Muscle layer of colon (tissue), 2 donors: ENCODE data around the gene ADGRL2.
"Not testable (repeated sequence)": the region's sequence is repeated elsewhere in the genome, so short reads cannot be mapped to it uniquely, and the experiment has no call there.

Source experiments
- H3K27ac ChIP-seq: one replicate; pipeline ENCODE4 v1.7.0; 2013; ENCODE audit warnings: low read depth, mild to moderate bottlenecking, low read length, moderate library complexity
- H3K27me3 ChIP-seq, 2 donors: one replicate each; pipeline ENCODE4 v1.7.0; 2013; ENCODE audit warnings: low read length in 2 of 2, mild to moderate bottlenecking in 2 of 2; ENCODE audit not compliant: insufficient read depth in 2 of 2, control insufficient read depth in 1 of 2
- H3K36me3 ChIP-seq: one replicate; pipeline ENCODE4 v1.7.0; 2013; ENCODE audit warnings: mild to moderate bottlenecking, low read length; ENCODE audit not compliant: insufficient read depth
- H3K4me1 ChIP-seq: one replicate; pipeline ENCODE4 v1.7.0; 2013; ENCODE audit warnings: mild to moderate bottlenecking, low read length; ENCODE audit not compliant: insufficient read depth
- H3K4me3 ChIP-seq, 2 donors: one replicate each; pipeline ENCODE4 v1.7.0; 2013; ENCODE audit warnings: low read length in 2 of 2, low read depth in 1 of 2, mild to moderate bottlenecking in 1 of 2, moderate library complexity in 1 of 2
- H3K9ac ChIP-seq: one replicate; pipeline ENCODE4 v1.7.0; 2013; ENCODE audit warnings: low read length
- H3K9me3 ChIP-seq: one replicate; pipeline ENCODE4 v1.7.0; 2013; ENCODE audit warnings: mild to moderate bottlenecking, low read length
- donor health status: abdominal sarcoma.
- donor health status: Adenocarcinoma of cecum.

ADGRL2 gene

GRCh38 chr1:81885291-81885690 lies 84.6 kb downstream of the ADGRL2 start:
- peak overlapping the region; percentile 48 for H3K27ac ChIP-seq
- peaks cover 17% of the 10 kb centered on the region for H3K4me1 ChIP-seq
- no peaks in the 10 kb centered on the region for H3K27me3 ChIP-seq
- no peak overlapping the region for H3K9ac ChIP-seq
- H3K9me3 ChIP-seq: no peaks in the 10 kb centered on the region
- H3K4me3 ChIP-seq: no peak overlapping the region
- no peaks in the 10 kb centered on the region for H3K36me3 ChIP-seq

DNA sequence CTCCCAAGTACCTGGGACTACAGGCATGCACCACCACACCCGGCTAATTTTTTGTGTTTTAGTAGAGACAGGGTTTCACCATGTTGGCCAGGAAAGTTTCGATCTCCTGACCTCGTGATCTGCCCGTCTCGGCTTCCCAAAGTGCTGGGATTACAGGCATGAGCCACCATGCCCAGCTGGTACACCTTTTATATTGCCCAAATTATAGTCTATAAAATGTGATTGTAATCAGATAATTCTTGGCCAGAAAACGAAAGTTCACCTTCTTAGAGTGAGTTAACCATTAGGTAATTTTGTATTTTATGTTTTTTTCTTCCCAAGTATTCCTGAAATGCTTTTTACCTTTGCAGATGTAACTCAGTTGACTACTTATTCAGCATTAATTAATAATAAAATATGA lies 85.6 kb downstream of the ADGRL2 start:
- H3K4me1 ChIP-seq: peaks cover 17% of the 10 kb centered on the region
- not testable (repeated sequence) for H3K9me3 ChIP-seq, H3K36me3 ChIP-seq, H3K27ac ChIP-seq, H3K9ac ChIP-seq, H3K27me3 ChIP-seq, H3K4me3 ChIP-seq

DNA sequence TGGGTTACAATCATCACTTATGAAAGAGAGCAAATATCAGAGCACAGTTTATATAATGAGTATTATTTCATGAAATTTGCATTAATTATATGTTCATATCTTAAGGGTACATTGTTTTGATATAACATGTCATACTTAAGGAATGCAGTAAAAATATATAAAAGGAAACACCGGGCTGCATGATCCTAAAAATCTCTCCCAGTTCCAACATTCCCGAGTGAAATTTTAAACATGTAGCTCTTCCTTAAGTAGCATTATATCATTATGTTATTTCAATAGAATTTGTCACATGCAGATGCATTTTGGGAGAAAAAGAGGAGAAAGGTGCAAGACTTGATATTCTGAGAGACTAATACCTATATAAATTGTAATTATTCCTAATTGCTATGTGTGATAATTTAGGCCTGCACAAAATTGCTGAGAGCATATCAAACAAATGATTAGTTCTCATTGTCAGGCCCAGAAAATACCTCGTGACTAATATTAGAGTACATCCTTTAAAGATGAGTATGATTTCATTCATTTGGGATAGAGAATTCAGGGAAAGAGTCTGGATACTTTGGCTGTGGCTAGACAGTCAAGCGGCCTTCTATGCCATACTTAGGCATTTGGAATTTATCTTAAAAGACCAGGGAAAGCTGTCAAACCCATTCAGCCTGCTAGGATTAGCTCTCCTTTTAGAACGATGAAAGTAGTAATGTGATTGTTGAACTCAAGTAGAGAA lies 86.8 kb downstream of the ADGRL2 start:
- H3K27ac ChIP-seq: no peak overlapping the region
- H3K27me3 ChIP-seq: no peaks in the 10 kb centered on the region
- H3K4me1 ChIP-seq: peaks cover 11% of the 10 kb centered on the region
- H3K9ac ChIP-seq: no peak overlapping the region
- no peaks in the 10 kb centered on the region for H3K9me3 ChIP-seq
- H3K36me3 ChIP-seq: no peaks in the 10 kb centered on the region
- H3K4me3 ChIP-seq: no peak overlapping the region

GRCh38 chr1:81889166-81889565 lies 88.4 kb downstream of the ADGRL2 start:
- Histone ChIP-seq H3K9ac (no peak overlapping the region), H3K4me3 (no peak overlapping the region), H3K36me3 (no peaks in the 10 kb centered on the region), H3K27me3 (no peaks in the 10 kb centered on the region), H3K4me1 (peaks cover 11% of the 10 kb centered on the region), H3K27ac (no peak overlapping the region), H3K9me3 (no peaks in the 10 kb centered on the region)

- H3K9me3 ChIP-seq: no peaks in the 10 kb centered on the region
- no peak overlapping the region for H3K27ac ChIP-seq
- H3K4me1 ChIP-seq: no peaks in the 10 kb centered on the region
- no peaks in the 10 kb centered on the region for H3K36me3 ChIP-seq
- H3K4me3 ChIP-seq: no peak overlapping the region
- no peaks in the 10 kb centered on the region for H3K27me3 ChIP-seq
- no peak overlapping the region for H3K9ac ChIP-seq
These were observed 94.1 kb downstream of the ADGRL2 start for GRCh38 chr1:81894867-81895266.

GRCh38 chr1:81899214-81899821 lies 98.6 kb downstream of the ADGRL2 start:
- no peaks in the 10 kb centered on the region for H3K27me3 ChIP-seq
- H3K36me3 ChIP-seq: no peaks in the 10 kb centered on the region
- H3K4me1 ChIP-seq: peaks cover 6% of the 10 kb centered on the region
- H3K9ac ChIP-seq: no peak overlapping the region
- H3K9me3 ChIP-seq: no peaks in the 10 kb centered on the region
- no peak overlapping the region for H3K4me3 ChIP-seq
- H3K27ac ChIP-seq: no peak overlapping the region

GRCh38 chr1:81907575-81907974 lies 106.8 kb downstream of the ADGRL2 start:
- no peaks in the 10 kb centered on the region for H3K9me3 ChIP-seq
- H3K4me1 ChIP-seq: no peaks in the 10 kb centered on the region
- H3K4me3 ChIP-seq: no peak overlapping the region
- peaks cover 6% of the 10 kb centered on the region for H3K36me3 ChIP-seq
- H3K9ac ChIP-seq: no peak overlapping the region
- H3K27me3 ChIP-seq: no peaks in the 10 kb centered on the region
- no peak overlapping the region for H3K27ac ChIP-seq

GRCh38 chr1:81912383-81912782 lies 111.6 kb downstream of the ADGRL2 start:
- H3K27ac ChIP-seq: no peak overlapping the region
- no peaks in the 10 kb centered on the region for H3K9me3 ChIP-seq
- H3K27me3 ChIP-seq: no peaks in the 10 kb centered on the region
- H3K4me1 ChIP-seq: no peaks in the 10 kb centered on the region
- peaks cover 5% of the 10 kb centered on the region for H3K36me3 ChIP-seq
- H3K4me3 ChIP-seq: no peak overlapping the region
- no peak overlapping the region for H3K9ac ChIP-seq

- H3K9ac ChIP-seq: no peak overlapping the region
- H3K27me3 ChIP-seq: no peaks in the 10 kb centered on the region
- H3K4me3 ChIP-seq: no peak overlapping the region
- no peaks in the 10 kb centered on the region for H3K4me1 ChIP-seq
- no peak overlapping the region for H3K27ac ChIP-seq
- H3K36me3 ChIP-seq: no peaks in the 10 kb centered on the region
- H3K9me3 ChIP-seq: no peaks in the 10 kb centered on the region
These were observed 115.2 kb downstream of the ADGRL2 start for GRCh38 chr1:81915937-81916336.

DNA sequence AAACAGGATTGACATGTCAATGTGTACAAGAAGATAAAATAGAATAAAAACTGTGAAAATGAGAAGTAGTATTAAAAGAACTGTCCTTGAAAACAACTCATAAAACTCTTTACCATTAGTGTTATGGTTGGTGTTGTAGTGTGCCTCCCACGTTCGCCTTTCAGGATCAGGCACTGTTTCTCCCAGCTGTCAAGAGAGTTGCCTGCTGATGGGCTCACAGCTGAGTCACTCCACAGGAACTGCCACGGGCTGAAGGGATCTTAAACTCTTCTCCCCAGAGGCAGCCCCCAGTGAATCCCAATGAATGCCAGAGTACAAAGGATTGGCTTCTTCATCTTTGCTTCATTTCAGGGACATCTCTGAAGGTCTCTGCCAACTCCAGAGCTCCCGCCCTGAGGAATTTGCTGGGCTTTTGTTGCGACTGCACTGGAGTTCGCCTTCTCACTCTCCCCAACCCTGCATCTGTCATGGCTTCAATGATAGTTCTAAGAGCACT lies 119.6 kb downstream of the ADGRL2 start:
- no peaks in the 10 kb centered on the region for H3K4me1 ChIP-seq
- no peaks in the 10 kb centered on the region for H3K36me3 ChIP-seq
- H3K27ac ChIP-seq: no peak overlapping the region
- no peaks in the 10 kb centered on the region for H3K9me3 ChIP-seq
- no peak overlapping the region for H3K9ac ChIP-seq
- H3K4me3 ChIP-seq: peak overlapping the region in 1 of 2 donors; percentile 0
- no peaks in the 10 kb centered on the region for H3K27me3 ChIP-seq

DNA sequence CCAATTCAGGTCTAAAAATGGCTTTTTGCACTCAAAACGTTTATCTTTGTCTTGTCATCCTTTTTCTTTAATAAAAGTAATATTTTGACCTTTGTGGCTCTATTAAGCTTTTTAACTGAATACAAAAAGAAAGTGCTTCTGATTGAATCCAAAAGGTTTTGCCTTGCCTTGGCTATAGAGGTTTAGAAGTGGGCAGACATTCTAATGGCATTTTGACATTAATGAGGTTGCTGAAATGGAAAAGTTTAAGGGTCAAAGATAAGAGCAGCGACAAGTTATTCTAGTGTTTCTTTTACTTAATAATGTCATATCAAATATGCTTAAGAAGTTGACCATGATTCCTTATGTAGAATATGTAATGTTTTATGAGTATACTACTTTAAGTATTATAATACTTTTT lies 120.2 kb downstream of the ADGRL2 start:
- Histone ChIP-seq H3K9ac (no peak overlapping the region), H3K27me3 (no peaks in the 10 kb centered on the region), H3K4me3 (no peak overlapping the region), H3K4me1 (no peaks in the 10 kb centered on the region), H3K27ac (no peak overlapping the region), H3K36me3 (no peaks in the 10 kb centered on the region), H3K9me3 (no peaks in the 10 kb centered on the region)

- no peaks in the 10 kb centered on the region for H3K27me3 ChIP-seq
- H3K4me1 ChIP-seq: no peaks in the 10 kb centered on the region
- no peaks in the 10 kb centered on the region for H3K9me3 ChIP-seq
- H3K9ac ChIP-seq: no peak overlapping the region
- no peak overlapping the region for H3K4me3 ChIP-seq
- H3K36me3 ChIP-seq: no peaks in the 10 kb centered on the region
- H3K27ac ChIP-seq: no peak overlapping the region
These were observed 120.6 kb downstream of the ADGRL2 start for GRCh38 chr1:81921344-81921743.
